Measurements from ENCODE around the gene KLHL33.

KLHL33 gene

GRCh38 chr14:20458031-20458789 lies 22.2 kb upstream of the KLHL33 start:
- peaks cover 27 to 47% of the 10 kb centered on the region in 2 experiments for H3K36me3 ChIP-seq (ENCODE audit: control insufficient read depth in 2 of 2, insufficient read depth in 1 of 2, low read length in 2 of 2)
- H3K4me1 ChIP-seq (ENCODE audit: control insufficient read depth, insufficient read depth, low read length), result peaks cover 10% of the 10 kb centered on the region
- ChIA-PET CTCF (no interaction called here), POLR2A (interaction anchor here (1.3 to 1.5 kb wide), 2 partner anchors 11 to 115 kb away, joined by 4 read pairs; partner anchors contain the start of genes PARP2 and PNP)
- H3K9me3 ChIP-seq (ENCODE audit: control insufficient read depth, insufficient read depth, low read depth, low read length), result no peaks in the 10 kb centered on the region
- H3K4me3 ChIP-seq (ENCODE audit: low read depth, low read length), result no peak overlapping the region
- TF ChIP-seq TRIM28 (IDR thresholded peaks at IDR 0.05; ENCODE audit: borderline replicate concordance, low read length), result no peak
- TF ChIP-seq ZNF239 (tag by site-specific recombination; IDR thresholded peaks at IDR 0.05), result no peak
- TF ChIP-seq ZNF692 (tag by site-specific recombination; IDR thresholded peaks at IDR 0.05), result no peak
- TF ChIP-seq KLF1 (tag by site-specific recombination; IDR thresholded peaks at IDR 0.05), result peak; percentile 19; the same call in 1 of the 2 replicates
- no peak overlapping the region for H3K27ac ChIP-seq (ENCODE audit: extremely low read depth, low read depth, low read length)

- Histone ChIP-seq H3K27ac (ENCODE audit: extremely low read depth, low read depth, low read length) (peak overlapping the region; percentile 11; the same call in 1 of the 2 replicates), H3K4me3 (ENCODE audit: low read depth, low read length) (no peak overlapping the region), H3K36me3 (ENCODE audit: control insufficient read depth in 2 of 2, insufficient read depth in 1 of 2, low read length in 2 of 2) (peaks cover 31 to 59% of the 10 kb centered on the region in 2 experiments), H3K4me1 (ENCODE audit: control insufficient read depth, insufficient read depth, low read length) (peaks cover 8% of the 10 kb centered on the region), H3K9me3 (ENCODE audit: control insufficient read depth, insufficient read depth, low read depth, low read length) (no peaks in the 10 kb centered on the region)
- ChIA-PET POLR2A (interaction anchor here (0.7 to 3.0 kb wide), 2 partner anchors 13 to 40 kb away, joined by 3 to 41 read pairs; partner anchors contain the start of gene PNP), CTCF (no interaction called here)
- TF ChIP-seq ZNF324 (tag by site-specific recombination; IDR thresholded peaks at IDR 0.05) (no peak), ZNF670 (tag by site-specific recombination; IDR thresholded peaks at IDR 0.05; ENCODE audit: low read depth) (no peak), ZNF658 (tag by site-specific recombination; IDR thresholded peaks at IDR 0.05) (no peak), KLF7 (tag by site-specific recombination; IDR thresholded peaks at IDR 0.05; ENCODE audit: borderline replicate concordance) (no peak), ZSCAN5A (tag by site-specific recombination; IDR thresholded peaks at IDR 0.05) (no peak), ZNF664 (tag by site-specific recombination; IDR thresholded peaks at IDR 0.05) (no peak), ZSCAN18 (tag by site-specific recombination; IDR thresholded peaks at IDR 0.05) (no peak), ZNF48 (tag by site-specific recombination; IDR thresholded peaks at IDR 0.05) (no peak), ZNF747 (tag by site-specific recombination; IDR thresholded peaks at IDR 0.05) (no peak), ZNF19 (tag by site-specific recombination; IDR thresholded peaks at IDR 0.05; ENCODE audit: low read depth) (no peak), ZNF610 (tag by site-specific recombination; IDR thresholded peaks at IDR 0.05; ENCODE audit: borderline replicate concordance) (no peak), ZNF626 (tag by site-specific recombination; IDR thresholded peaks at IDR 0.05) (no peak), ZNF596 (tag by site-specific recombination; IDR thresholded peaks at IDR 0.05) (no peak), ZBTB8A (tag by site-specific recombination; IDR thresholded peaks at IDR 0.05) (no peak), ZNF398 (tag by site-specific recombination; IDR thresholded peaks at IDR 0.05) (no peak), ZNF26 (tag by site-specific recombination; IDR thresholded peaks at IDR 0.05) (no peak), ZNF488 (tag by site-specific recombination; IDR thresholded peaks at IDR 0.05) (no peak), ZNF132 (tag by site-specific recombination; IDR thresholded peaks at IDR 0.05; ENCODE audit: borderline replicate concordance) (no peak)
Measured at GRCh38 chr14:20456971-20457370, 21.0 kb upstream of the KLHL33 start.
